GM18858 (cell line): ENCODE results near the gene IL10.
A peak's percentile ranks its signal among the peaks of the same experiment; 100 is the strongest.

Source experiments
- ATAC-seq: cut with Tn5 transposase; IDR thresholded peaks from one replicate; pipeline ENCODE4 v1.9.1; 2021; ENCODE audit not compliant: unreplicated experiment

Gene IL10

DNA sequence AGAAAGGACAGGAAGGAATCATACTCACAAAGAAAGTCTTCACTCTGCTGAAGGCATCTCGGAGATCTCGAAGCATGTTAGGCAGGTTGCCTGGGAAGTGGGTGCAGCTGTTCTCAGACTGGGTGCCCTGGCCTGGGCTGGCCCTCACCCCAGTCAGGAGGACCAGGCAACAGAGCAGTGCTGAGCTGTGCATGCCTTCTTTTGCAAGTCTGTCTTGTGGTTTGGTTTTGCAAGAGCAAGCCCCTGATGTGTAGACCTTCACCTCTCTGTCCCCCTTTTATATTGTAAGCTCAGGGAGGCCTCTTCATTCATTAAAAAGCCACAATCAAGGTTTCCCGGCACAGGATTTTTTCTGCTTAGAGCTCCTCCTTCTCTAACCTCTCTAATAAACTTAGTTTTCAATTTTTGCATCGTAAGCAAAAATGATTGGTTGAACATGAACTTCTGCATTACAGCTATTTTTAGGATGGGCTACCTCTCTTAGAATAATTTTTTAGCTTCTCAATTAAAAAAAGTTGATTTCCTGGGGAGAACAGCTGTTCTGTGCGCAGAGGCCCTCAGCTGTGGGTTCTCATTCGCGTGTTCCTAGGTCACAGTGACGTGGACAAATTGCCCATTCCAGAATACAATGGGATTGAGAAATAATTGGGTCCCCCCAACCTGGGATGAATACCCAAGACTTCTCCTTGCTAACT is at the start of gene IL10:
Gene IL10, minus strand, starts transcription at position 252 of the 695 bp plus-strand sequence. Its CDS starts 59 bp downstream, at position 193.
- no peak for ATAC-seq

DNA sequence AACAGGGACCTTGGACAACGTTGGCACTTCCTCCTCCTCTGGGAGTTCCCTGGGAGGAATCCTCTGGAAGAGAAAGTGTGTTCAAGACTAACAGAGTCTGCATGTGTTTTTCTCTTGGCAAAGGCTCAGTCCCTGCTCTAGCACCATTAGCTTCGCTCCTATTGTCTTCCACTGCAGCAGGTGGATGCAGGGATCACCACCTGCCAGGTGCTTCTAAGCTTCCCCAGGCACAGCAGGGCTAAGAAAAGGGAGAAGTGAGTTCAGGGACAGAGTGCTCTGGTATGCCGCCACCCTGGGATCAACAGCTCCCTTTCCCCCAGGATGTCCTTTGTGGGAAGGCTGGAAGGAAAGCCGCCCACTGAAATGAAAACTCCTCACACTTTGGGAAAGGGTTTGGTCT is 49.2 kb upstream of the IL10 start:
- ATAC-seq: no peak

DNA sequence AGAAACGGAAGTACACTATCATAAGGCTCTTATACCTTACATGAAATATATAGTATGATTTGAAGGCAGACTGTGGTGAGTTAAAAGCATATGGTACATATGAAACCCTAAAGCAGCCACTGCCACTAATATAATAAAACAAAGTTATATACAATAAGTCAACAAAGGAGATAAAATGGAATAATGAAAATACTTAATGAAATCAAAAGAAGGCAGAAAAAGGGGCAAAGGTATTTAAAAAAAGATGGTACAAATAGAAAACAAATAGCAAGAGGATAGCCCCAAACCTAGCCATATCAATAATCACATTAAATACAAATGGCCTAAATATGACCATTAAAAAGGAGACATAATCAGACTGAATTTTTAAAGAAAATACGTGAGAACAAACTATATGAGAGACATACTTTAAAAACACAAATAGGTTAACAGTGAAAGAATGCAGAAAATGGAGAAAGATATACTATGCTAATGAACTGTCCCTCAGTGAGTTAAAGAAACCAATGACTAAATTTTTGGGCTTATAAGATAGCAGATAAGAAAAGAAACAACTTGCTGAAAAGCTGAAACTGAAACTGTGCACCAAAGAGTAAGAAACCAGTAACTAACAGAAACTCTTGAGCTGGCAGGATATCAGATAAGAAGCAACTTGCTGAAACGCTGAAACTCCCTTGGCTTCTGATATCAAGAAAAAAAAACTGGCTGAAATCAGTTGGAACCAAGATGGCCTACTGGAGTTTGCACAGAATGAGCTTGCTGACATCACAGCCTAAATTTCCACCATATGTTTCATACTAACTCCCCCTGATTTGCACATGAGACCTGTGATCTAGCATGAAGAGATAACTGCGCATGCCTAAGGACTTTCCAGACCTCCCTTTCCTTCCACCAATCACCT is 44.3 kb upstream of the IL10 start:
- peak; percentile 68 for ATAC-seq

DNA sequence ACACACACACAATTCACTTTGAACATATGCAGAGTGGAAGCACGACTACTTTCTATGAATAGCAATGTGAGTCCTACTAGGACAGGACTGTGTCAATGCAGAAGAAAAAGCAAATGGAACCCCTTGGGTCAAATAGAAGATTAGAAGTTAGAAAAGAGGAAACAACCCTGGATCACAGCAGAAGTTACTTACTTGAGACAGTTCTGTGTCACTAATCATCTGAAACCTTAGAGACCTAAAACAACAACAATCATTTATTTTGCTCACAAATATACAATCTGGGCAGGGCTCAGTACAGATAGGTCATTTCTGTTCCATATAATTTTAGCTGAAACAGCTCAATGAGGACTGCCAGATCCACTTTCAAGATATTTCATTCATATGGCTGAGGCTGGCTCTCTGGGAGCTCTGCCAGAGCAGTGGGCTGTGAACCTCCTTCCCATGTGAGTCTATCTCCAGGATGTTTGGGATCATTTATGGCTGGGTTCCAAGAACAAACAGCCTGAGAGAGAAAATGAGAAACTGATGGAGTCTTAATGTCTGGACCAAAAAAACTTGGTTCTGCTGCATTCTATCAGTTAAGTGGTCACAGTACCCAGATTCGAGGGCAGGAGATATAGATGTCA is 42.5 kb upstream of the IL10 start:
- ATAC-seq: no peak

DNA sequence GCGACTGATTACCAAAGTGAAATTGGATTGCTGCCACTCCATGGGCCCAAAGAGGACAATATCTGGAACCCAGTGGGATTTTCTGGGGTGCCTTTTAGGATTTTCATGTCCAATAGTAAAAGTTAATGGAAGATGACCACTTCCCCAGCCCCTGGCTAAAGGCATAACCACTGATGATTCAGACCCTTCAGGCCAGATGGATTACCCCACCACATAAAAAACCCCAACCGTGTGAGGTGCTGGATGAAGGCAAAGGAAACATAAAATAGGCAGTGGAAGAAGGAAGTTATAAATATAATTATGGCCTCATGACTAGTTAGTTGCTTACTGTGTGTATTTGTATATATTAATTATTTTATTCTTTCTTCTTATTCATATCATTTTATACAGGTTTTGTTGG is 40.2 kb upstream of the IL10 start:
- no peak for ATAC-seq

DNA sequence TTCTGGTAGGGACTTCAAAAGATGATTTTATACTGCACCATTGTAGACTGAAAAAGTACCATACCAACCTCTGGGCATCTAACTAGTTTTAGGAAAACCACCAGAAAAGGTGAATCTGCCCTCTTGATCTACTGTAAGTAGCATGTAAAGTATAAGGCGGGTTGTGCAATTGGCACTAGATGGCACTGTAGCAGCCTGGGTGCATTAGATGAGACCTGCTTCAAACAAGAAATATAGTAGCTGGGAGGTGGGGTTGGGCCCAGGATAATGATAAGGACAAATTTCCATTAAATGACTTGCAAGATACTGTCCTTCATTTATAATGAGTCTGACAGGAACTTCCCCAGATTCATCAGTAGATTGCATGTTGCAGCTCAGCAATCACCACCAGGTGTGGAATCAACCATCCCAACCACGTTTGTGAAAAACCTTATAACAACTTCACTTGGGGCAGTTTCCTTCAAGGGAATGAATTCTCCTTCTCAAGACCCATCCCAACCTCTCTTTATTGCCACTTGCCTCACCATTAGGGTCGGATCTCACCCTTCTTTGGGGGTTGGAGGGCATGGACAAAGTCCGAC is 37.3 kb upstream of the IL10 start:
- ATAC-seq: no peak

DNA sequence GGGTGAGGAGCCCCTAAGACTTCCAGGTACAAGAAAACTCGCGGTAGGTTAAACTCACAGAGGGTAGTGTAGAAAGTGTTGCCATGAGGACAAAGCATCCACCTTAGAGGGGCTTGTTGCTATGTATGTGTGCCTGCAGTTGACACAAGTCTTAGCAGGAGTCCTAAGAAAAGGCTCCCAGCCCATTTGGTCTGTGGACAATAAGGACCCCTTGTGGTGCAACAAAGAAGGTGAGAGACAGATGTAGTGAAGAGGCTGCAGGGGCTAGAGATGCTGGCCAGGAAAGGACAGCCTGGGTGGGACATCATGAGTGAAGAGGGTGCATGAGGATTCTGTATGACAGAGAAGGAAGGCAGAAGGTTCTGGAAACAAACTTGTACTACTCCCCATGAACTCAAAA is 36.3 kb upstream of the IL10 start:
- no peak for ATAC-seq

DNA sequence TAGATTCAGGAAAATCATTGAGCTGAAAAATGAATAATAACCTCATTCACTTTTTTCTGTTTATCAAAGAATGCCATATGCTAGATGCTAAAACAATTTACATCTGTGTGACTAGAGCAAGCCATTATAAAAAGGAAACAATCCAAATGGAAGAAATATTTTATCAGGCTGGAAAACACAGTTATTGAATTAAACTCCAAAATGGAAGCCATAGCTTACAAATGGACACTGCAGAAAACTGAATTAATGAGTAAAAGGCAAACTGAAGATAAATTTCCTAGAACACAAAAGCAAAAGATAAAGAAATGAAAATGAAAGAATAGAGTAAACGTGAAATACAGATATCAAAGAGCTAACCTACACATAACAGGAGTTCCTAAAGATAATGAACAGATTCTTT is 33.1 kb upstream of the IL10 start:
- no peak for ATAC-seq

DNA sequence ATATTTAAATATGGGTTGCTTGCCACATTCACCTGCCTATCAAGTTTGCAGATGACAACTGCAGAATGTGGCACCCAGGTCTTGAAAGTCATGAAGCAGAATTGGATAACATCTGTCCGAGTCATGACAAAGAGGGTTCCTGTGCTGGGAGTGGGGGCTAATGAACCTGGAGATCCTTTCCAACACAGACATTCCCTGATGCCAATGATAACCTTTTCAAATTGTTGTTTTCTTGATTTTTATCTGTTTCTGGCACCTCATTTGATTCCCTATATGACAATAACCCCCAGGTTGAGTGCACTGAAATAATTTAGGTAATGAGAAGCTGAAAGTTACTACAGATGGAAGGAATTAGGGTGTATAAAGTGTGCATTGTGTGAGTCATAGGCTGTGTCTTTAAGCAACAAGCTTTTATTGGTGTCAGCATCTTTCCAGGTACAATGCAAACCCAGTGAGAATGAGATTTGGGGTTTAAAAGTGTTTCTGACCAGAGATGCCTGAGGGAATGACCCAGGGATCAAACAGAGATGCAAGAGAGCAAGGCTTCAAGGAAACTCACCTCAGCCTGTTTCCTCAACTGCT is 32.0 kb upstream of the IL10 start:
- ATAC-seq: no peak

DNA sequence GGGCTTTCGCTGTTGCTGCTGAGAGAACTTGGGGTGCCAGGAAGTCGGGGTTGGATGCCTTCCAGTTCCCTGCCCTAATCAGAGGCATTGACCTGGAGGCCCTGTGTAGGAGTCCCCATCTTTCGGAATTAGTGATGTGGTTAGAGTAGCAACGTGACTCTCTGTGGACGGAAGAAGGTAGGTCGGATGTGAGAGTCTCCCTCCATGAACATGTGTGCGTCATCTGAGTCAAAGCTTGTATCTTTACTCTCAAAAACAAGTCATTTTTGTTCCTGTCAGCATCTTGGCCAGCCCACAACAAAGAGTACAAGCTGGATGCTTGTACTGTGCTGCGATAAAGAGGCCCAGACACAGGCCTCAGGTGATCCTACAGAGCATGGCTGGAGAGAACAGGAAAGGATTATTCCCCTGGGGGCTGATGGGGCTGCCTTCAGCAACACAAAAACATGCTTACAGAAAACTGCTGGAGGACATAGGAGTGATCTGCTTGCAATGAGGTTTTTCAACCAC is 31.0 kb upstream of the IL10 start:
- ATAC-seq: peak; percentile 96

DNA sequence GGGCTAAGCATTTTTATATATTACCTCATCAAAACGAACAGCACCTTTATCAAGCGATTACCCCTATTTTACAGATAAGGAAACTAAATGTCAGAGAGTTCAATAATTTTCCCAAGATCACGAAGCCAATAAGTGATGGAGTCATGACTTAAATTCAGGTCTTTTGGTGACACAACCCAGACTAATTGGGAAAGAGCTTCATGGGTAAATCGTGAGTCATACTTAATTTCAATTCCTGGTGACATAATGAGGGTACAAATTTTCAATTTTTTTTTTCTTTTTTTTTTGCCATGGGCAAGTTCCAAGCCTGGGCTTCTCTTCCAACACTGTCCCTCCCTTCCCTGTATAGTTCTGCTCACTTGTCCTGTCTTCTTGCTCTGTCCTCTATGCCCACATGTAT is 30.1 kb upstream of the IL10 start:
- no peak for ATAC-seq

DNA sequence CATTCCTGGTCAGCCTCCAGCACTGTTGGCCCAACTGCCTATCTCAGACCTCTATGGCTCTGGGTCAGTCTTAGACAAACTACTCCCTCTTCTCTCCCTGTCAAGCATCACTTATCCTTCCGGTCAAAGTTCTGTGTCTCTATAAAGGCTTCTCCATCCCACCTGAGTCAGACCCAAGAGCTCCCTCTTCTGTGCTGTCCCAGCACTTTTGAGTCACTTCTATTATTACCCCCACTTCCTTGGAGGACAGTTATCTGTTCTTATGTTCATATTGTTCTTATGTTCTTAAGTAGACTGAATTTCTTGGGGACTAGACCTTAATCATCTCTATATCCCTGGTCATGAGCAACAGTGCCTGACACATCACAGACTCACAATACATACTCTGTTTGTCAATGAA is 29.2 kb upstream of the IL10 start:
- no peak for ATAC-seq

DNA sequence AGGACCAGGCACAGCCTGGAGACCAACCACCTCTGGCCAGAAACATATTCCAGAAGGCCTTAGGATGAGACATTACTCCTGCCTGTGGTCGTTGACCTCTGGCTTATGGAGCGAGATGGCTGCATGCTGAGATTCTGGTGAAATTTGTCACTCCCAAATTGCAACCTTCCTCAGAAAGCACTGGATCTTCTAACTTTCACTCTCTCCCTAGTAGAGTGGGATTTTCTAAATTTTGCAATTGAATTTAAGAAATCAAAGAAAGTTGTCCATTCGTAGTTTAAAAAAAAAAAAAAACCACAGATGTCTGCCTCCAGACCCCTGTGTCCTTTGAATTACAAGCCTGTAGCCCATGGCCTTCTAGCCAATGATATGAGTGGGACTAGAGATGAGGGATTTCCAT is 28.6 kb upstream of the IL10 start:
- no peak for ATAC-seq

DNA sequence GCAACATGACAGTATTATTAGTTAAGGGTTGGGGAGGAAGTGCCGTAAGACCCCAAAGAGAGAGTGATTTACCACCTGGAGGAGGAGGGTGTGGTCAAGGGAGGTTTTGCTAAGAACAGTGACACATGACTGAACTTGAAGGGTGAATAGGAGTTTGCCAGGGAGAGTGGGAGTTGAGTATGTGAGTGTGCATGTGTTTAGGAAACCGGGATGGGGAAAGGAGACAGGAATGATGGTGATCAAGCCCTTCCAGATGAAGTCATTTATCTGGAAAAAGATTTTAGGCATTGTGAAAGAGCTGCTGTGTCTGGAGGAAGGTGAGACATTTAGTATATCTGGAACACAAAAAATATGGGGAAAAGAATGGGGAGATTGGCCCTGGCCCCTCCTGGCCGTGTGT is 28.1 kb upstream of the IL10 start:
- no peak for ATAC-seq

DNA sequence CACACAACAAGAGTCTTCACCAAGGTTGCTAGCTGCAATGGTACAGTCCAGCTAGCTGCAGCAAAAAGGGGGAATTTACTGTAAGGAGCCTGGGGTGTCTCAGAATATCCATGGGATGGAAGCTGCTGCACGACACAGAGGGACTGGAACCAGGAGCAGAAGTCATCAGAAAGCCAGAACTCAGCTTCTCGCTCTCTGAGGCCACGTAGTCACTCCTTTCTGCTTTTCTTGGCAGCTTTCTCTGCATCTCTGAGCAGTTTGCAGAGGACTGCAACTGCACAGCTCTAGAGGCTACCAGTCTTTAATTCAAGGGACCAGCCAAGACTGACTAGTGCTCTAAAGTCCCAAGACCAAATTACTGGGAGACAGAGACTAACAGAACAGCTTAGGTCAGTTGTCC is 27.0 kb upstream of the IL10 start:
- no peak for ATAC-seq

DNA sequence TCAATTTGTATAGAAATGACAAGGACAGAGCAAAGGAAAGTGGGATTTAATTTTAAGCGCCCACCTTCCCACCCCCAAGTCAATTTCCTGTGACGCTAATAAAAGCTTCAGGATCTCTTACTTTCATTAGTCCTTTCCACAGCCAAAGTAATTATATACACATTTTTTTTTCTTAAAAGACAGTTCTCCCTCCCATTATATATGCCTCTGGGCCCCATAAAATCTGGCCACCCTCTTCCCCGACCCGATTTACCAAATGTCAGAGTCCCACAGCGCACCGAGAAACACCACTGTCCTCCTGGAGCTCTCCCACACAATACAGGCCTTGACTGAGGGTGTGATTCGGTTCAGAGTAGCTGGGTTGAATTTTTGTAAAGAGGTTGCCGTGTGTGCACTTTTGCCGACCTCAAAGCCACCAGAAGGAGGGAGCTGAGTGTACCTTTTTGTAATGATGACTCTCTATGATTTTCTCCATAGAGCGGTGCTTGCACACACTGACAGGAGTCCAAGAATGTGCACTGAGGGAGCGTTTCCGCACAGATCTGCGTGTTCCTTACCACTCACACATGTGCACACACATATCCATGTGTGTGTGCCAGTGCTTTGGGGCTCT is 26.2 kb upstream of the IL10 start:
- no peak for ATAC-seq

DNA sequence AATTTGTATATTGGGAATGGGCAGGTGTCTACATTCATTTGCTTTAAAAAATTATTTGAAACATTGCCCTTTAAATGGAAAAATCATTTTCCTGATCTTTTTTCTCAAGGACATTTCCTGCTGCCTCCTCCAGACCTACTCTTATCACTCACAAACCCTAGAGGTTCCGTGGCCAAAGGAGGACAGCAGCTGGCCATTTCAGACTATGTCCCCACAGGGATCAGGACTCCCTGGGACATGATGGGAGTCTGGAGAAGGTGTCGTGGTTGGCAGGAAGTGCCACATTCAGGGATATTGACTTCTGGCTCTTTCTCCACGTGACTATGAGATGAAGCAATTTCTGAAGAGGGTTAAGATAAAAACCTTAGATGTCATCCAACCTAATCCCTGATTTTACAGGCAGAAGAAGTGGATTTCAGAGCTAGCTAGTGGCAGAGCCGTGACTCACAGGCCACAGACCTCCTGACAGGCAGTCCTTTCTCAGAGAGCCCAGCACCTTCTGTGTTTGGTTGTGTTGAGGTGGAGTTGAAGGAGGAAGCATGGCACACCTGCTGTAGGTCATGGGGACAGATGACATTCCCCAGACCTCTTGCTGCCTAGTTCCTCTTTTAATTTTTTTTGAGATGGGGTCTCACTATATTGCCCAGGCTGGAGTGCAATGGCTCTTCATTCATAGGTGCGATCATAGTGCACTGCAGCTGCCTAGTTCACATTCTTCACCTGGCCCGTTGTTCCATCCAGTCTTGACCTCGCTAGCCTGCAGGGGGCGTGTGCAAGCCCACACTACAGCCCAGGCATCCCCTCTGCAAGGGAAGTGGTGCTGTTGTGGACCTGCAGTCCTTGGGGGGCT is 25.5 kb upstream of the IL10 start:
- ATAC-seq: no peak

DNA sequence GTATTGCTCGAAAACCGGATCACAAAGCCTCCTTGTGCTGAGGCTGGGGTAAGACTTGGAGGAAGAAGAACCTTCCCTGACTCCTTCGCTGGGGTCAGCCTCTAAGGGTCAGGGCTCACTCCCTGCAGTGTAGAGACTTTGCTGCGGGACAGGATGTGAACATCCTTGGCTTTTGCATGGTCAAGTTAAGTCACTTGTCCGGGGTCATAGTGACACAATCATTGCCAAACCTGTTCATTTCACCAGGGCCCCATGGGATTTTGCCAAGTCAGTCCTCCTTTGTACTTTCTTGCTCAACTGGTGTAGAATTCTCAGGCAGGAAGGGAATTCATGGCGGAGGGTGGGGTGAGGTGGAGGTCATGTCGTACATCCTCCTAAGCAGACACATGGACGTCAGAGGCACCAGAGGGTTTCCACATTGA is 24.7 kb upstream of the IL10 start:
- ATAC-seq: no peak

DNA sequence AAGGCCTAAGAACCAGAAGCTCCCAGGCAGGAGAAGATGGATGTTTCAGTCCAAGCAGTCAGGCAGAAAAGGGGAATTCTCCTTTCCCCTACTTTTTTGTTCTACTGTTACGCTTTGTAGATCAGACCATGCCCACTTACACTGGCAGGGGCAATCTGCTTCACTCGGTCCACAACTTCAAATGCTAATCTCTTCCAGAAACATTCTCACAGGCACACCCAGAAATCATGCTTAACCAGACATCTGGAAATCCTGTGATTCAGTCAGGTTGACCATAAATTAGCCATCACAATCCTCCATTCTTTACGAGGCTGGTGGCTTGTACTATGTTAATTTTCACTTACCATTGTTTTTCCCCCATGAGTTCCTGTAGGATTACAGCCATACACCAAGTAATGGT is 23.8 kb upstream of the IL10 start:
- no peak for ATAC-seq
